Gastroesophageal sphincter (tissue), 3 donors: Measurements from ENCODE around the gene ADAM17.

ENCODE experiments used
- EP300 ChIP-seq: sonication (generic); formaldehyde crosslinking; IDR thresholded peaks from one replicate; pipeline ENCODE4 v1.6.1; 2017; ENCODE audit warnings: antibody characterized with exemption, mild to moderate bottlenecking
- POLR2A ChIP-seq, 2 donors: fragments of 450-650 bp; IDR thresholded peaks; one replicate each; pipeline ENCODE4 v1.6.1; 2017; ENCODE audit warnings: antibody characterized with exemption in 2 of 2, mild to moderate bottlenecking in 2 of 2, moderate library complexity in 1 of 2
- POLR2AphosphoS5 ChIP-seq: sonication (generic); formaldehyde crosslinking; IDR thresholded peaks from one replicate; pipeline ENCODE4 v1.6.1; 2017; ENCODE audit warnings: antibody characterized with exemption
- TF ChIP-seq, protein P1 (sequence below), 4 experiments: fragments of 200-600 bp in 2 of 4; fragments of 450-650 bp in 2 of 4; sonication (generic) in 1 of 4; IDR thresholded peaks; one replicate each; pipeline ENCODE4 v1.5.1; 2017 to 2019; ENCODE audit warnings: antibody characterized with exemption in 4 of 4, mild to moderate bottlenecking in 2 of 4, moderate library complexity in 2 of 4

GRCh38 chr2:9494081-9494480, 61.5 kb downstream of the ADAM17 start:
- TF ChIP-seq, protein P1, sequence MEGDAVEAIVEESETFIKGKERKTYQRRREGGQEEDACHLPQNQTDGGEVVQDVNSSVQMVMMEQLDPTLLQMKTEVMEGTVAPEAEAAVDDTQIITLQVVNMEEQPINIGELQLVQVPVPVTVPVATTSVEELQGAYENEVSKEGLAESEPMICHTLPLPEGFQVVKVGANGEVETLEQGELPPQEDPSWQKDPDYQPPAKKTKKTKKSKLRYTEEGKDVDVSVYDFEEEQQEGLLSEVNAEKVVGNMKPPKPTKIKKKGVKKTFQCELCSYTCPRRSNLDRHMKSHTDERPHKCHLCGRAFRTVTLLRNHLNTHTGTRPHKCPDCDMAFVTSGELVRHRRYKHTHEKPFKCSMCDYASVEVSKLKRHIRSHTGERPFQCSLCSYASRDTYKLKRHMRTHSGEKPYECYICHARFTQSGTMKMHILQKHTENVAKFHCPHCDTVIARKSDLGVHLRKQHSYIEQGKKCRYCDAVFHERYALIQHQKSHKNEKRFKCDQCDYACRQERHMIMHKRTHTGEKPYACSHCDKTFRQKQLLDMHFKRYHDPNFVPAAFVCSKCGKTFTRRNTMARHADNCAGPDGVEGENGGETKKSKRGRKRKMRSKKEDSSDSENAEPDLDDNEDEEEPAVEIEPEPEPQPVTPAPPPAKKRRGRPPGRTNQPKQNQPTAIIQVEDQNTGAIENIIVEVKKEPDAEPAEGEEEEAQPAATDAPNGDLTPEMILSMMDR (IDR thresholded peaks at IDR 0.05): no peak
- TF ChIP-seq POLR2AphosphoS5 (no peak), POLR2A (IDR thresholded peaks at IDR 0.05) (no peak), EP300 (no peak)
